ENCODE results near the gene CTAG1B.

GRCh38 chrX:154660541-154660940 is 41.5 kb upstream of the CTAG1B start:
- TF ChIP-seq MXI1 (conservative IDR thresholded peaks at IDR 0.05; ENCODE audit: poor library complexity, severe bottlenecking) (no peak), CTCF (IDR thresholded peaks at IDR 0.05; ENCODE audit: poor library complexity, severe bottlenecking) (no peak), EZH2 (IDR thresholded peaks at IDR 0.05; ENCODE audit: borderline replicate concordance, insufficient read depth, low read length, poor library complexity, severe bottlenecking) (no peak), EP300 (conservative IDR thresholded peaks at IDR 0.05; ENCODE audit: poor library complexity, severe bottlenecking) (no peak), RAD21 (conservative IDR thresholded peaks at IDR 0.05) (no peak)
